HepG2 (cell line): ENCODE data around the gene MED13L.

Source experiments
- SIN3A ChIP-seq: IDR thresholded peaks from 2 replicates; pipeline ENCODE4 v1.6.1; 2011; ENCODE audit warnings: low read depth, mild to moderate bottlenecking, control low read depth, low read length, borderline replicate concordance
- SMAD3 ChIP-seq: sonication (generic); formaldehyde crosslinking; IDR thresholded peaks from 2 replicates; pipeline ENCODE4 v1.4.0; 2020; ENCODE audit warnings: missing genetic modification reagents

- TF ChIP-seq SMAD3 (CRISPR knock-in tag) (no peak), SIN3A (no peak)
Observed at GRCh38 chr12:116310082-116310481, 32.6 kb upstream of the MED13L start.
